ENCODE measurements around the gene RAB3IL1. TPM values are rescaled to one million over a fixed set of nuclear protein-coding genes. Genes with fewer than 3 reads are reported as not detected.
"Not testable (repeated sequence)": the region's sequence is repeated elsewhere in the genome, so short reads cannot be mapped to it uniquely, and the experiment has no call there.

RAB3IL1 gene
- total RNA-seq, 1 donor from 2014 or later, result 9.0 TPM

- no peak for DNase-seq
Observed at GRCh38 chr11:61883327-61883726, 34.0 kb downstream of the RAB3IL1 start.

DNA sequence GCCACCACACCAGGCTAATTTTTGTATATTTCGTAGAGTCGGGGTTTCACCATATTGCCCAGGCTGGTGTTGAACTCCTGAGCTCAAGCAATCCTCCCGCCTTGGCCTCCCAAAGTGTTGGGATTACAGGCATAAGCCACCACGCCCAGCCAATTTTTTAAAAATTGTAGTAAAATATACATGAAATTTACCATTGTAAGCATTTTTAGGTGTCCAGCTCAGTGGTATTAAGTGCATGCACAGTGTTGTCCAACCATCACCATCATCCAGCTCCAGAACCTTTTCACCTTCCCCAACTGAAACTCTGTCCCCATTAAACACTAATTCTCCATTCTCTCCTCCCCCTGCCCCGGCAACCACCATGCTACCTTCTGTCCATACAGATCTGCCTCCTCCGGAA is 34.5 kb downstream of the RAB3IL1 start:
- DNase-seq, result no peak

DNA sequence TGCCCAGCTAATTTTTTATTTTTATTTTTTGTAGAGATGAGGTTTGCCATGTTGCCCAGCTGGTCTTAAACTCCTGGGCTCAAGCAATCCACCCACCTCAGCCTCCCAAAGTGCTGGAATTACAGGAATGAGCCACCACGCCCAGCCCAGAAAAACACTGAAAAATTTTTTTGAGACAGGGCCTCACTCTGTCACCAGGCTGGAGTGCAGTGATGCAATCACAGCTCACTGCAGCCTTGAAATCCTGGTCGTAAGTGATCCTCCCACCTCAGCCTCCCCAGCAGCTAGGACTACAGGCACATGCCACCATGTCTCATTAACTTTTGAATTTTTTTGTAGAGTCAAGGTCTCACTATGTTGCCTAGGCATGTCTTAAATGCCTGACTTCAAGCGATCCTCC is 35.1 kb downstream of the RAB3IL1 start:
- DNase-seq, result not testable (repeated sequence)

GRCh38 chr11:61881397-61881796 is 36.0 kb downstream of the RAB3IL1 start:
- DNase-seq, result peak; percentile 96

DNA sequence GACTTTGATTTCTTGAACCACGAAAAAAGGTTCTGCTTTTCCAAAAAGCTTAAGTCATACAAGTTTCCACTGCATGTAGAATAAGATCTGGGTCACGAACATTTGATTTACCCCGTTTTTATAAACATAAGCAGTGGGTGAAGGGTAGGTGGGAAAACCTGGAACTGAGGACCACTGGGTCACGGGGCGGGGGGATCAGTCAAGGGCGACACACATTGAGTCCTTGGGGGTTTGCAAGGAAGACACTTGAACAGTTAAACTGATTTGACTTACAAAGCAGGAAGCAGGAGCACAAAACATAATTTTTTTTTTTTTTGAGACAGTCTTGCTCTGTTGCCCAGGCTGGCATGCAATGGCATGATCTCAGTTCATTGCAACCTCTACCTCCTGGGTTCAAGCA is 36.9 kb downstream of the RAB3IL1 start:
- DNase-seq, result no peak

DNA sequence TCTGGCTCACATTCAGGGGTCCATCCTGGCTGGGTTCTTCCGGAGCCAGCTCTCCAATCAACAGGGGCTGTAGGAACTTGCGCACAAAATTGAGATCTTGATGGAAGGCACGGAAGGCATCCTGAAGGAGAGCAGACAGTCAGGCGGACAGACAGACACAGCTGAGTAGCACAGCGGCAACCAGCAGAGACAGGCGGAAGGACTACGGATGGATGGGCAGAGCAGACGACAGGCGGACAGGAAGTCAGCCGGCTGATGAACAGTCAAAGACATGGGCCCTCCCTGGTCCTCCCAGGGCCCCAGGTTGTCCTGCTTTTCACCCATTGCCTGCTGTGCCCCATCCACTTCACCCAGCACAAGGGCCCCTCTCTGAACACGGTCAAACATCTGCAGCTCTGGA is 37.3 kb downstream of the RAB3IL1 start:
- DNase-seq, result no peak

- DNase-seq, result no peak
Observed at GRCh38 chr11:61879152-61879551, 38.2 kb downstream of the RAB3IL1 start.

DNA sequence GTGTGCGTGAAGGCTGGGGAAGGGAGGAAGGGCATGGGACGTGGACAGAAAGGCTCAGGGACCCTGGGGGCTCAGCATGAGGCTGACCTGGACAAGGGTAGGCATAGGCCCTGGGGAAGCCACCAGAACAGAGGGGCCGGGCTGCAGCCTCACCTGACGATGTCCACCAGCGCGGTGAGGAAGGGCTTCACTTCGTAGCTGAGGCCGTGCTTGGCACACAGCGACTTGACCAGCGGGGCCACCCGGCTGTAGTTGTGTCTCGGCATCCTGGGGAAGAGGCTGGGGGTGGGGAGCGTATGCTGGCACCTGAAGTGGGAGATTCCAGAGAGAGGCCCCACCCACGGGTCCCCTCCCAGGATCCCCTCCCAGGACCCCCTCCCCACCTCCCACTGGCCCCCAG is 41.7 kb downstream of the RAB3IL1 start:
- DNase-seq, result no peak

DNA sequence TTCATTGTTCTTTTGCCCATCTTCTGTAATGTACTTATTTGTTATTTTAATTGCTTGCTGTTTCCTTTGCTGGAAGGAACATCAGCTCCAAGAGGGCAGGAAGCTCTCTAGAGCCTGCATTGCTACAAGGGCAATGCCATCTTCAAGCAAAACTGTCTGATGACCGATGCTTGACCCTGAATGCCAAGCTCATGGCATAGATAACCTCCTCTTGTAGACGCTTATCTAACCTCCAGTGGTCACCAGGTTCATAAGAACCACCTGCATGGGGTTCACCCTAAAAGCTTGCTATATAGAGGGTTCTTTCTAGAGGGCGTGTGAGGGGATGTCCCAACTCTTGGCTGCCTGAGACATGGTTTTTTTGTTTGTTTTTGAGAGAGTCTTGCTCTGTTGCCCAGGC is 42.5 kb downstream of the RAB3IL1 start:
- peak; percentile 28 for DNase-seq

DNA sequence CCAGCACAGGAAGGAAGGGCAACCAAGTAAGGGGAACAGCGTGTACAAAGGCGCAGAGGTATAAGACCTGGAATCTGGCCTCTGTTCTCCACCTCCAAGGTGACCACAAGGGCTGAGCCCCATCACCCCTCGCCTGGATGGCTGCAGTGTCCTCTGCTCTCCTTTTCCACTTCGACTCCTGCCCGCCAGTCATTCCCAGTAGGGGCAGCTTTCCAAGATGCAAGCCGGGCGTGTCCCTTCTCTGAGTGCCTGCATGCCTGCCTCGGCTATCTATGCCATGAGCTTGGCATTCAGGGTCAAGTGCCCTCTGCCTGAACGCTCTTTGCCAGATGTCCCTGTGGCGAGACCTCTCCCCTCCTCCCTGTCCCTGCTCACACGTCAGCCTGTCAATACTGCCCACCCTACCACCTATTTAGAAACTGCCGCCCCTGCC is 43.0 kb downstream of the RAB3IL1 start:
- no peak for DNase-seq

GRCh38 chr11:61873588-61874376 is 43.6 kb downstream of the RAB3IL1 start:
- no peak for DNase-seq

- DNase-seq, result no peak
Observed at GRCh38 chr11:61872935-61873565, 44.3 kb downstream of the RAB3IL1 start.

GRCh38 chr11:61871158-61871597 is 46.2 kb downstream of the RAB3IL1 start:
- peak; percentile 87 for DNase-seq

- no peak for DNase-seq
Observed at GRCh38 chr11:61870541-61871031, 46.8 kb downstream of the RAB3IL1 start.

GRCh38 chr11:61869708-61870451 is 47.5 kb downstream of the RAB3IL1 start:
- DNase-seq, result no peak

DNA sequence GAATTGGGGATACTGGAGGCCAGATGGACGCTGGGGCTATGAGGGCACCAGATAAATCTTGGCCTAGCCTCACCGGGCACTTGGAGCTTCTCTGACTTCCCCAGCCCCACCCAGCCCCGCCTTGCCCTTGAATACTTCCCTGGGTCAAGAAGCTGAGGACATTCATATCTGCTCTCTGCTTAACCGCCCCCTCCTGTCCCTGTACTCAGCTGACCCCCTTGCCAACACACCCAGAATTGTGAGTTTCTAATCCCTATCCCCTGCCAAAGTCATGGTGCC is 48.0 kb downstream of the RAB3IL1 start:
- no peak for DNase-seq

GRCh38 chr11:61868571-61869428 is 48.6 kb downstream of the RAB3IL1 start:
- no peak for DNase-seq

GRCh38 chr11:61866958-61867343 is 50.4 kb downstream of the RAB3IL1 start:
- DNase-seq, result no peak

- DNase-seq, result no peak
Observed at GRCh38 chr11:61866231-61866957, 51.0 kb downstream of the RAB3IL1 start.

- DNase-seq, result no peak
Observed at GRCh38 chr11:61864814-61865775, 52.3 kb downstream of the RAB3IL1 start.

Measured in dermis blood vessel endothelial cell (primary cell).